Heart right ventricle (tissue), 16 donors: Measurements from ENCODE around the gene ZNF668. TPM values are rescaled to one million over a fixed set of nuclear protein-coding genes. Genes with fewer than 3 reads are reported as not detected.
A peak's percentile ranks its signal among the peaks of the same experiment; 100 is the strongest.

Experiments used
- ATAC-seq, 8 donors: fragments of 200-7000 bp; cut with Tn5 transposase; one replicate each; pipeline ENCODE4 v1.9.1; 2020; ENCODE audit warnings: mild to moderate bottlenecking in 8 of 8, moderate library complexity in 8 of 8, moderate number of reproducible peaks in 1 of 8
- DNase-seq, 2 donors: peaks; one replicate each; pipeline ENCODE4 v3.0.0-alpha.2; 2020
- H3K27ac ChIP-seq, 10 donors: fragments of 200-600 bp; sonication (generic) in 2 of 10; one replicate each; pipeline versions ENCODE4 v1.5.0 to v1.8.0; 2020 to 2022; ENCODE audit warnings: mild to moderate bottlenecking in 3 of 10
- H3K27me3 ChIP-seq, 7 donors: fragments of 200-600 bp; one replicate each; pipeline ENCODE4 v1.8.0; 2021 to 2022; ENCODE audit warnings: mild to moderate bottlenecking in 2 of 7
- H3K36me3 ChIP-seq, 9 donors: fragments of 200-600 bp; sonication (generic) in 1 of 9; one replicate each; pipeline versions ENCODE4 v1.5.0 to v1.8.0; 2020 to 2022; ENCODE audit warnings: mild to moderate bottlenecking in 2 of 9
- H3K4me1 ChIP-seq, 9 donors: fragments of 200-600 bp; sonication (generic) in 1 of 9; one replicate each; pipeline versions ENCODE4 v1.5.0 to v1.8.0; 2020 to 2022; ENCODE audit warnings: mild to moderate bottlenecking in 4 of 9
- H3K4me3 ChIP-seq, 10 donors: fragments of 200-600 bp; sonication (generic) in 2 of 10; one replicate each; pipeline versions ENCODE4 v1.5.0 to v1.8.0; 2020 to 2022; ENCODE audit warnings: mild to moderate bottlenecking in 7 of 10, moderate library complexity in 2 of 10
- H3K9me3 ChIP-seq, 11 donors: fragments of 200-600 bp in 10 of 11; sonication (generic) in 2 of 11; one replicate each; pipeline versions ENCODE4 v1.5.0 to v1.8.0; 2013 to 2022; ENCODE audit warnings: mild to moderate bottlenecking in 2 of 11, control low read depth in 1 of 11, moderate library complexity in 1 of 11
- CTCF ChIP-seq, 9 donors: fragments of 200-600 bp; sonication (generic) in 2 of 9; IDR thresholded peaks; one replicate each; pipeline versions ENCODE4 v1.5.0 to v1.8.0; 2021 to 2022; ENCODE audit warnings: antibody characterized with exemption in 9 of 9, mild to moderate bottlenecking in 5 of 9, moderate library complexity in 1 of 9
- WGBS, 2 donors: extraction: QIAGEN DNeasy Blood & Tissue Kit; methylation state at CpG; one replicate each; pipeline ENCODE4 v1.1.7; 2013; ENCODE audit warnings: inconsistent platforms in 1 of 2; 5-methylcytosine and 5-hydroxymethylcytosine counted together
- intact Hi-C, 10 donors: fragments of 100-400 bp; cut with DNase I; formaldehyde crosslinking; loops; one replicate each; pipeline versions ENCODE4 v1.11.1 to v1.14.2; 2022
- polyA plus RNA-seq, 2 donors: library from polyadenylated mRNA; stranded (reverse); fragments of 200-250 nt; gene quantifications; one replicate each; pipeline ENCODE4 v1.2.3, GENCODE V29; 2013
- total RNA-seq, 10 donors: library from RNA; stranded (reverse); fragmentation: NEBNext Ultra II Directional in 3 of 10; extraction: Animal tissue kit (Norgen Biotek cat#: 25700) in 3 of 10; gene quantifications; one replicate each; pipeline versions ENCODE4 v1.2.1 to v1.2.4, GENCODE V29; 2021 to 2023
- donor health status: Arrhythmogenic right ventricular cardiomyopathy.
- donor health status: ischemic (EF 13 %, LVEDD 7.1; RV severe dilation, severe dysfunction).
- donor health status: healthy with polysubstance abuse.
- donor health status: DM: no; HTN: yes; CAD: no.
- donor health status: DM: no; HTN: no; CAD: no.
- donor health status: ischemic (EF 25% LVEDD 6.9; RV normal size, moderate dysfunction).
- donor health status: ischemic (EF 25% LVEDD 5.7; RV mildly dilated, moderate dysfunction).
- donor health status: healthy.
- donor health status: DM: yes; HTN: yes; CAD: no.
- donor health status: Ischemic cardiomyopathy.
- donor health status: ischemic (EF 35%, LVEDD 5.7; RV mildly dilated, moderate dysfunction).
- donor health status: nonischemic (EF 11% LVEDD 7.7; RV severe dilation, severe dysfunction).
- donor health status: DM: yes; HTN: yes; CAD: no.
- donor health status: PGD.
- donor health status: ischemic (EF 29% LVEDD 5.4; RV normal size, mild dysfunction).
- donor health status: nonischemic (EF 23%, LVEDD 6.1; RV moderate dilation, normal function).

The ZNF668 gene
- total and polyA plus RNA-seq, 12 donors: 3.6 to 8.2 (median 4.9) TPM

DNA sequence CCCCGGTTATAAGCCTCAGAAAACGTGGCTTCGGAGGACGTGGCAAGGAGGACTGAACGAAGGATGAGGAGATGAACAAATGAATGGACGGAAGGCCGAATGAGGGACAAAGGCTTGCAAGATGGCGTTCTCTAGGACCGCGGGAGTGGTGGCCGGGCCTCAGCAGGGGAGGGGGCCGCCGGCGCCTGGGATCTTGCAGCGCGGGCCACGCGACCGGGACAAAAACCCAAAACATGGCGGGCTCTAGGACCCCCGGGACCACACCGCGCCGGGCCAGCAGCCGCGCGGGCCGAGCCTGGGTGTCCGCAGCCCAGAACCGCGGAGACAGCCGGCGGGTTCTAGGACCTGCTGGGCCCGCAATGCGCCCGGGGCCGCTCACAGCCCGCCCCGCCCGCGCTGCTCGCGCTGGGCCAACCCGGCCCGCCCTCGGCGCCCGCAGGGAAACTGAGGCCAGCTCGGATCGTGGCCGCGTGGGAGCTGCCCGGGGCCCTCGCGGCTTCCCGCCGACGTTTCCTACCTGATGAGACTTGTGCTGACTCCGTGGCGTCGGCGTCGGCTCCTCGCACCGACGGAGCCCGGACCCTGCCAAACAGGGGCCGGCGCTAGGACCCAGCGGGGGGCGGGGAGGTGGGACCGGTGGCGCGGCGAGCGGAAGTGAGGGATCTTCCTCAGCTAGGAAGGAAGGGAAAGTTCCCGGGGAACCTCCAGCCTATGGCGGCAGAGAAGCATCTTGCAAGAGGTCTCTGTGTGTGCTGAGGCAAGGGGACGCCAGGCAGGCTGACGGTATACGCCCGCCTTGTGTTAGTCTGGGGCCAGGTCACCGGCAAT lies 684 bp downstream of the ZNF668 start:
- no peaks in the 10 kb centered on the region for H3K9me3 ChIP-seq
- no peaks in the 10 kb centered on the region for H3K27me3 ChIP-seq
- peaks cover 2 to 33% (median 27%) of the 10 kb centered on the region in 9 donors for H3K4me1 ChIP-seq
- H3K36me3 ChIP-seq: peaks cover 0 to 26% (median 20%) of the 10 kb centered on the region in 9 donors
- no peak for TF ChIP-seq CTCF (IDR thresholded peaks at IDR 0.05)
- ATAC-seq (peak; percentile 87 to 95 (median 92)), DNase-seq (peak; percentile 90 to 95)
- intact Hi-C loops: loop anchor here in 9 of 10 donors (5.0 to 10.0 kb wide), 8 partner anchors 34 to 111 kb away; partner anchors contain the start of genes STX4 (in 4 of the 9), HSD3B7 (in 3 of the 9), BCKDK (in 1 of the 9) and FUS (in 1 of the 9)
- 0% methylated on average over 69 to 83 of the region's 83 CpGs for WGBS, 2 donors
- H3K4me3 ChIP-seq: peak overlapping the region; percentile 74 to 99 (median 84)
- peak overlapping the region; percentile 87 to 99 (median 96) for H3K27ac ChIP-seq

DNA sequence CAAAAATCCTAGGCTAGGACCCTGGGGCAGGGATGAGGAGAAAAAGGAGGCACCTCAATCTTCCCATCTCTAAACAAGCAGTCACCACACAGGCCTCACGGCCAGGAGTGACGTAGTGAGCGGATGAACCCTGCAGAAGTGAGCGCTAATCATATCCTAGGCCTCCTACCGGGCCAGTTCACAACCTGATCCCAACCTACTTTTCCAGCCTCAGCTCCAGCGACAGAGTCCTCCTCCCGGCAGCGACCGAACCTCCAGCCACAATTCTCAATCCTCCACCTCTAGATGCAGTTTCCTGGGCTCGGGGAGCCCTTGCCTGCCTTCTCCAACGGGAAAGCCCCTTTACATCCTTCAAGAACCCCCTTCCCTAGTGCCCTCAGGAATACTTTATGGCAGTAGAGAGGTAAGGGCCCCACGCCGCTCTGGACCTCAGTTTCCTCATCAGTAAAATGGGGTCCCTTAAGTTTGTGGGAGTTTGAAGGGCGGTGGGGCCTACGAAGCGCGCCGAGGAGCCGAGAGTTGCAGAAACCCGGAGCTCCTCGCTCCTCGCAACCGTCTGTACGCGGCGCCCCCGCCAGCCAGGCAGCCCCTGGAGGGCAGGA lies 1.4 kb downstream of the ZNF668 start:
- Histone ChIP-seq H3K4me3 (peak overlapping the region; percentile 74 to 99 (median 84)), H3K27me3 (no peaks in the 10 kb centered on the region), H3K9me3 (no peaks in the 10 kb centered on the region), H3K4me1 (peaks cover 2 to 33% (median 27%) of the 10 kb centered on the region in 9 donors), H3K27ac (peak overlapping the region in 9 of 10 donors; percentile 87 to 99 (median 96)), H3K36me3 (peaks cover 0 to 19% (median 13%) of the 10 kb centered on the region in 9 donors)
- TF ChIP-seq CTCF (IDR thresholded peaks at IDR 0.05): no peak
- intact Hi-C loops: loop anchor here in 9 of 10 donors (5.0 to 10.0 kb wide), 8 partner anchors 35 to 112 kb away; partner anchors contain the start of genes STX4 (in 4 of the 9), HSD3B7 (in 3 of the 9), BCKDK (in 1 of the 9) and FUS (in 1 of the 9)
- ATAC-seq: no peak
- no peak for DNase-seq
- WGBS, 2 donors: 2 to 3% methylated on average over 27 of the region's 27 CpGs

- H3K4me1 ChIP-seq: peaks cover 2 to 33% (median 27%) of the 10 kb centered on the region in 9 donors
- WGBS, 2 donors: 40 to 46% methylated on average over 4 of the region's 4 CpGs
- no peaks in the 10 kb centered on the region for H3K27me3 ChIP-seq
- no peak for ATAC-seq
- peak overlapping the region in 6 of 10 donors; percentile 87 to 99 (median 96) for H3K27ac ChIP-seq
- DNase-seq: no peak
- H3K9me3 ChIP-seq: no peaks in the 10 kb centered on the region
- intact Hi-C loops: loop anchor here in 9 of 10 donors (5.0 to 10.0 kb wide), 8 partner anchors 35 to 113 kb away; partner anchors contain the start of genes STX4 (in 4 of the 9), HSD3B7 (in 3 of the 9), BCKDK (in 1 of the 9) and FUS (in 1 of the 9)
- peaks cover 0 to 11% (median 6%) of the 10 kb centered on the region in 9 donors for H3K36me3 ChIP-seq
- TF ChIP-seq CTCF (IDR thresholded peaks at IDR 0.05): no peak
- peak overlapping the region in 7 of 10 donors; percentile 74 to 99 (median 90) for H3K4me3 ChIP-seq
Measured at GRCh38 chr16:31071861-31072260, 2.2 kb downstream of the ZNF668 start.

GRCh38 chr16:31067342-31067741 lies 6.7 kb downstream of the ZNF668 start:
- DNase-seq (no peak), ATAC-seq (no peak)
- 92 to 93% methylated on average over 3 of the region's 3 CpGs for WGBS, 2 donors
- Histone ChIP-seq H3K36me3 (peaks cover 0 to 14% (median 0%) of the 10 kb centered on the region in 9 donors), H3K4me3 (no peak overlapping the region), H3K4me1 (peaks cover 8 to 49% (median 24%) of the 10 kb centered on the region in 9 donors), H3K27ac (no peak overlapping the region), H3K9me3 (no peaks in the 10 kb centered on the region), H3K27me3 (no peaks in the 10 kb centered on the region)
- intact Hi-C loops: no loop called here
- TF ChIP-seq CTCF (IDR thresholded peaks at IDR 0.05): no peak
